A549 (cell line): ENCODE results near the gene TMEM179B. TPM values are rescaled to one million over a fixed set of nuclear protein-coding genes. Genes with fewer than 3 reads are reported as not detected.

Experiments
- ATAC-seq, 2 experiments: fragments of 200-7000 bp in 1 of 2; fragments of >200 bp in 1 of 2; cut with Nextera tagmentation in 1 of 2; cut with Tn5 transposase in 1 of 2; 3 replicates each; pipeline versions ENCODE4 v1.8.0 to v1.9.1; 2018 to 2020; ENCODE audit warnings: mild to moderate bottlenecking in 1 of 2, moderate library complexity in 1 of 2
- CTCF ChIA-PET: fragments of 300-600 bp; sonication (Branson Sonifier 250); formaldehyde crosslinking; extraction: SDS; loops from one replicate; lab custom pipeline; 2021; ENCODE audit warnings: antibody characterized with exemption, inconsistent platforms; lab: Yijun Ruan, JAX
- POLR2A ChIA-PET: fragments of 350-600 bp; formaldehyde crosslinking; extraction: SDS; loops from one replicate; lab custom pipeline; 2021; ENCODE audit warnings: antibody characterized with exemption, inconsistent platforms; lab: Yijun Ruan, JAX
- DNase-seq, 2 experiments: peaks; one replicate each; pipeline versions ENCODE4 v3.0.0 to v3.0.0-alpha.2; 2011 to 2016; ENCODE audit warnings: low read depth in 1 of 2, low spot score in 1 of 2
- FAIRE-seq: peaks from 2 replicates; lab custom pipeline; 2011; peaks lifted over from hg19 to GRCh38; lab: Jason Lieb, UNC
- H3K27ac ChIP-seq, 2 experiments: fragments of >200 bp; sonication (Bioruptor Twin); formaldehyde crosslinking; 3 replicates each; pipeline ENCODE4 v1.5.1; 2016 to 2017
- H3K4me1 ChIP-seq: fragments of >200 bp; sonication (Bioruptor Twin); formaldehyde crosslinking; 3 replicates; pipeline ENCODE4 v1.6.1; 2016
- H3K4me2 ChIP-seq: fragments of >200 bp; sonication (Bioruptor Twin); formaldehyde crosslinking; 3 replicates; pipeline ENCODE4 v1.6.1; 2016
- H3K4me3 ChIP-seq: fragments of >200 bp; sonication (Bioruptor Twin); formaldehyde crosslinking; 3 replicates; pipeline ENCODE4 v1.5.1; 2016
- H3K9me3 ChIP-seq: fragments of >200 bp; sonication (Bioruptor Twin); formaldehyde crosslinking; 3 replicates; pipeline ENCODE4 v1.6.1; 2016
- ESRRA ChIP-seq: fragments of 150-350 bp; IDR thresholded peaks from 2 replicates; pipeline ENCODE4 v1.6.1; 2014; ENCODE audit warnings: mild to moderate bottlenecking, low read length, borderline replicate concordance
- FOSL2 ChIP-seq, 2 experiments: fragments of 450-650 bp in 1 of 2; fragments of >200 bp in 1 of 2; sonication (Bioruptor Twin) in 1 of 2; formaldehyde crosslinking; IDR thresholded peaks; 2 replicates each; pipeline versions ENCODE4 v1.5.0 to v1.6.1; 2016 to 2020; ENCODE audit warnings: mild to moderate bottlenecking in 1 of 2, moderate library complexity in 1 of 2
- HEYL ChIP-seq: fragments of 250-450 bp; sonication (Bioruptor Pico); IDR thresholded peaks from 2 replicates; pipeline ENCODE4 v1.8.0; 2021; ENCODE audit warnings: mild to moderate bottlenecking, moderate library complexity
- HOXA7 ChIP-seq: fragments of 250-450 bp; sonication (Bioruptor Pico); IDR thresholded peaks from 2 replicates; pipeline ENCODE4 v1.5.0; 2020; ENCODE audit warnings: mild to moderate bottlenecking, moderate library complexity
- HOXB13 ChIP-seq: fragments of 250-450 bp; sonication (Bioruptor Pico); IDR thresholded peaks from 2 replicates; pipeline ENCODE4 v1.5.0; 2020; ENCODE audit warnings: low read depth, mild to moderate bottlenecking, moderate library complexity
- JUNB ChIP-seq: fragments of >200 bp; sonication (Bioruptor Twin); formaldehyde crosslinking; IDR thresholded peaks from 2 replicates; pipeline ENCODE4 v1.6.1; 2016
- NFE2L2 ChIP-seq: fragments of 150-350 bp; conservative IDR thresholded peaks from 2 replicates; pipeline ENCODE4 v1.6.1; 2014; ENCODE audit warnings: low read length
- PHF8 ChIP-seq: fragments of 200-600 bp; sonication (generic); IDR thresholded peaks from 2 replicates; pipeline ENCODE4 v1.6.1; 2016; ENCODE audit warnings: low read depth, mild to moderate bottlenecking, antibody characterized with exemption, moderate library complexity, borderline replicate concordance
- RAD21 ChIP-seq, 2 experiments: fragments of >200 bp in 1 of 2; sonication (Bioruptor Twin) in 1 of 2; formaldehyde crosslinking in 1 of 2; IDR thresholded peaks in 1 of 2; conservative IDR thresholded peaks in 1 of 2; 2 replicates in 1 of 2; 3 replicates in 1 of 2; pipeline ENCODE4 v1.6.1; 2012 to 2018; ENCODE audit warnings: inconsistent platforms in 1 of 2
- TFCP2L1 ChIP-seq: fragments of 250-450 bp; sonication (Bioruptor Pico); IDR thresholded peaks from 2 replicates; pipeline ENCODE4 v1.5.0; 2021; ENCODE audit warnings: mild to moderate bottlenecking
- TP53 ChIP-seq: fragments of 250-450 bp; sonication (Bioruptor Pico); IDR thresholded peaks from 2 replicates; pipeline ENCODE4 v1.5.0; 2021; ENCODE audit warnings: mild to moderate bottlenecking, moderate library complexity
- ZNF302 ChIP-seq: fragments of 250-450 bp; sonication (Bioruptor Pico); IDR thresholded peaks from 2 replicates; pipeline ENCODE4 v1.9.0; 2021; ENCODE audit warnings: inconsistent platforms, mild to moderate bottlenecking, moderate library complexity
- ZSCAN20 ChIP-seq: fragments of 250-450 bp; sonication (Bioruptor Pico); IDR thresholded peaks from 2 replicates; pipeline ENCODE4 v1.8.0; 2022; ENCODE audit warnings: mild to moderate bottlenecking, moderate library complexity
- WGBS: methylation state at CpG from one replicate; pipeline ENCODE4 v1.1.6; 2017; ENCODE audit errors: missing lambda C conversion rate; 5-methylcytosine and 5-hydroxymethylcytosine counted together
- polyA plus RNA-seq, 4 experiments: library from polyadenylated mRNA; depleted of rRNA in 3 of 4; stranded (reverse); fragments of >200 nt; fragmentation: RNase III in 1 of 4; extraction: RNeasy Plus Mini Kit Qiagen cat#74134 plus additional on column Dnase treatment in 1 of 4; gene quantifications; 2 replicates in 3 of 4; 3 replicates in 1 of 4; pipeline ENCODE4 v1.2.3, GENCODE V29; 2011 to 2017
- TF ChIP-seq, protein P1 (sequence below): fragments of 450-650 bp; IDR thresholded peaks from 2 replicates; pipeline ENCODE4 v1.6.1; 2014; ENCODE audit warnings: antibody characterized with exemption
- TF ChIP-seq, protein P2 (sequence below): fragments of >200 bp; sonication (Bioruptor Twin); formaldehyde crosslinking; IDR thresholded peaks from 3 replicates; pipeline ENCODE4 v1.6.1; 2016
- TF ChIP-seq, protein P3 (sequence below): IDR thresholded peaks from 2 replicates; pipeline ENCODE4 v1.6.1; 2012; ENCODE audit warnings: low read depth, borderline replicate concordance

Gene TMEM179B
- polyA plus RNA-seq, 2 of the 4 experiments (the other 2 are of a cell fraction) = 62.8 to 64.7 TPM

DNA sequence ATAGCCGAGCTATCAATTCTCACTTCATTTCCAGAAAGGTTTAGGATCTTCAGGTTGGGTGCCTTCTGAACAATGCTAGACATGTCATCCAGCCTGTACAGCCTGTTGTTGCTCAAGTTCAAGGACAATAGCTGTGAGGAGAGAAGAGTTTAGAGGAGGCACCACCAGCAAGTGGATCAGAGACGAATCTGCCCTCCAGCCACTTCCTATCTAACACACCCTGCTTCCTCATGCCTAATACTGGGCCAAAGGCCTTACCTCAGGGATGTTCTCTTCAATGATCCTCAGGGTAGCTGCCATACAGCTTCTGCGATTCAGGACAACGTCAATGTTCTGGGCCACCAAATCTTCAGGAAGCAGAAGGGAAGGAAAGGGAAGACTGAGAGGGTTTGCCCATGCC lies 13.9 kb downstream of the TMEM179B start:
- DNase-seq (no peak), FAIRE-seq (no peak), ATAC-seq (no peak)
- ChIA-PET CTCF (interaction anchor here (0.6 to 6.2 kb wide), 3 partner anchors 12 to 80 kb away, joined by 3 to 69 read pairs (median 3); partner anchors contain the start of genes SLC3A2, TMEM179B and TMEM223), POLR2A (interaction anchor here (0.6 to 1.1 kb wide), 2 partner anchors 10 to 40 kb away, joined by 3 read pairs; no protein-coding TSS in a partner anchor)
- WGBS = 91% methylated on average over 4 of the region's 4 CpGs
- TF ChIP-seq, protein P1, sequence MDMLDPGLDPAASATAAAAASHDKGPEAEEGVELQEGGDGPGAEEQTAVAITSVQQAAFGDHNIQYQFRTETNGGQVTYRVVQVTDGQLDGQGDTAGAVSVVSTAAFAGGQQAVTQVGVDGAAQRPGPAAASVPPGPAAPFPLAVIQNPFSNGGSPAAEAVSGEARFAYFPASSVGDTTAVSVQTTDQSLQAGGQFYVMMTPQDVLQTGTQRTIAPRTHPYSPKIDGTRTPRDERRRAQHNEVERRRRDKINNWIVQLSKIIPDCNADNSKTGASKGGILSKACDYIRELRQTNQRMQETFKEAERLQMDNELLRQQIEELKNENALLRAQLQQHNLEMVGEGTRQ = no peak
- TF ChIP-seq ZSCAN20 (no peak), RAD21 (conservative IDR thresholded peaks at IDR 0.05 in 1 of 2, IDR thresholded peaks at IDR 0.05 in 1 of 2) (no peak), ESRRA (no peak), JUNB (no peak), HOXB13 (CRISPR knock-in tag) (no peak), FOSL2 (IDR thresholded peaks at IDR 0.05) (no peak), FOSL2 (CRISPR knock-in tag; IDR thresholded peaks at IDR 0.05) (no peak), TFCP2L1 (no peak), TP53 (CRISPR knock-in tag) (no peak), PHF8 (no peak), HEYL (CRISPR knock-in tag) (no peak), ZNF302 (CRISPR knock-in tag) (no peak), NFE2L2 (no peak)
- TF ChIP-seq, protein P2, sequence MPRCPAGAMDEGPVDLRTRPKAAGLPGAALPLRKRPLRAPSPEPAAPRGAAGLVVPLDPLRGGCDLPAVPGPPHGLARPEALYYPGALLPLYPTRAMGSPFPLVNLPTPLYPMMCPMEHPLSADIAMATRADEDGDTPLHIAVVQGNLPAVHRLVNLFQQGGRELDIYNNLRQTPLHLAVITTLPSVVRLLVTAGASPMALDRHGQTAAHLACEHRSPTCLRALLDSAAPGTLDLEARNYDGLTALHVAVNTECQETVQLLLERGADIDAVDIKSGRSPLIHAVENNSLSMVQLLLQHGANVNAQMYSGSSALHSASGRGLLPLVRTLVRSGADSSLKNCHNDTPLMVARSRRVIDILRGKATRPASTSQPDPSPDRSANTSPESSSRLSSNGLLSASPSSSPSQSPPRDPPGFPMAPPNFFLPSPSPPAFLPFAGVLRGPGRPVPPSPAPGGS = no peak
- TF ChIP-seq, protein P3, sequence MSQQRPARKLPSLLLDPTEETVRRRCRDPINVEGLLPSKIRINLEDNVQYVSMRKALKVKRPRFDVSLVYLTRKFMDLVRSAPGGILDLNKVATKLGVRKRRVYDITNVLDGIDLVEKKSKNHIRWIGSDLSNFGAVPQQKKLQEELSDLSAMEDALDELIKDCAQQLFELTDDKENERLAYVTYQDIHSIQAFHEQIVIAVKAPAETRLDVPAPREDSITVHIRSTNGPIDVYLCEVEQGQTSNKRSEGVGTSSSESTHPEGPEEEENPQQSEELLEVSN = no peak
- H3K4me1 ChIP-seq = peaks cover 10% of the 10 kb centered on the region; the same call in 2 of the 3 replicates
- H3K4me3 ChIP-seq = no peak overlapping the region
- no peak overlapping the region for H3K27ac ChIP-seq
- H3K9me3 ChIP-seq = no peaks in the 10 kb centered on the region
- H3K4me2 ChIP-seq = no peak overlapping the region

DNA sequence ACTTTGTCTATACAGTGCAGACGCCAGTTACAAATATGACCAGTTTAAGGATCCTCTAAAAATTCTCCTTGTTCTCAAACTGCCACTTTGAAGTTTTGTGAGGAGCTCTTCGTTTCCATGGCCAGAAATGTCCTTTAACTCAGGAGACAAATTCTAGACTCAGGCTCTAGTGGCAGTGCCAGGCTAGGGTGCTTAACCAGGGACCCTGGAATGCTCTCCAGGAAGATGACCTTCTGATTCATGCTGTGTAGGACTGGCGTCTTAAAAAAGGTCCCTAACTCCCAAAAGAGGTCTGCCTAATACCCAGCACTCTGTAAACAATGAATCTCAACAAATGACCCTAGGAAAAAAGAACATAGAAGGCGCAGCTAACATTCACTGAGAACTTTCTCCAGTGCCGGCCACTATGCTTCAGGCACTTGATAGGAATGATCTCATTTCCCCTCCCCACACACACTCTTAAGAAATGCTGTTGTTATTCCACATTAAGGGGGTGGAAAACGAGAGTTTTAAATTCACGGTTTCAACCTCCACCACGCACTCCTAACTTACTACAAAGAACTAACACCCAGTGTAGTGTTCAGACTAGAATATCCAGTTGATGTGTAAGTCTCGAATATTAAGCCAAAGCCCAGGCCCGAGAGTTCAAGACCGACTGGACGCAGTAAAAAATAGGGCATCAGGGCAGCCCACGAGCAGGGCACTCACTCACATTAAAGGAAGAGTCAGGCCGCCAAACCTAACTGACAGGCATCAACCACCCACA lies 17.3 kb downstream of the TMEM179B start:
- no peak for FAIRE-seq
- H3K4me1 ChIP-seq = peaks cover 16% of the 10 kb centered on the region; the same call in 2 of the 3 replicates
- peak overlapping the region; percentile 87 to 92 for H3K27ac ChIP-seq
- H3K4me3 ChIP-seq = peak overlapping the region; percentile 90
- DNase-seq = no peak
- POLR2A ChIA-PET = interaction anchor here (1.0 kb wide), 1 partner anchor 33 kb away, joined by 4 read pairs; the partner anchor contains the start of gene TAF6L
- TF ChIP-seq HOXA7 (CRISPR knock-in tag) = 0 out of 2 replicates have a peak, but pooled peaks have one; percentile 35
- TF ChIP-seq TP53 (CRISPR knock-in tag) = no peak
- ATAC-seq = peak; percentile 4 to 32; a peak in 4 of 6 replicates
- peak overlapping the region; percentile 95 for H3K4me2 ChIP-seq
- CTCF ChIA-PET = interaction anchor here (0.6 to 6.2 kb wide), 5 partner anchors 10 to 58 kb away, joined by 3 to 69 read pairs (median 5); partner anchors contain the start of genes TMEM179B and TMEM223
- 9% methylated on average over 14 of the region's 14 CpGs for WGBS
- no peaks in the 10 kb centered on the region for H3K9me3 ChIP-seq
